ENCODE measurements around the gene STMN1. TPM values are rescaled to one million over a fixed set of nuclear protein-coding genes. Genes with fewer than 3 reads are reported as not detected.

STMN1 gene
- polyA plus RNA-seq, 1 donor (not counting 4 experiments of a cell fraction or from before 2014, with no cell fraction given), result 82.8 TPM

DNA sequence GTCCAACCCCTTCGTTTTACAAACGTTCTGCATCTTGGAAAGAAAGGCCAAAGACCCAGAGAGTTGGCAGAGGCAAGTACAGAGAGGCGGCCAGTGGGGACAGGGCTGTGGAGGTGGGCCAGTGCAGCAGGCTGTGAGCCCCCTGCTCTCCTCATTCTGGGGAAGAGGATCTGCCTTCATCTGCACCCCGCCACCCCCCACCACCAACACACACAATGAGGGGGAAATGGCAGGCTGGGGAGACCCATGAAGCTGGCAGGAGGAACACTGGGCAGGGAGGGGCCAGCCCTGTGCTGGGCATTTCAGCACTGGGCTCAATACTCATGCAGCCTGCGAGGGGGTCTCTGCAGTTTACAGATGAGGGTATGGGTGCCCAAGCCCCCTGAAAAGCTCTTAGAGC, 14.6 kb downstream of the STMN1 start:
- Histone ChIP-seq H3K27ac (ENCODE audit: control insufficient read depth, insufficient read depth, low read length) (peak overlapping the region; percentile 74), H3K4me2 (ENCODE audit: control insufficient read depth, extremely low read depth, insufficient read depth, low read depth, low read length) (peak overlapping the region; percentile 80), H3K27me3 (ENCODE audit: control insufficient read depth, extremely low read depth, insufficient read depth, low read length) (no peaks in the 10 kb centered on the region), H3K4me1 (ENCODE audit: control insufficient read depth, extremely low read depth, insufficient read depth, low read length) (peaks cover 62% of the 10 kb centered on the region), H3K79me2 (ENCODE audit: control insufficient read depth, insufficient read depth, low read length) (no peaks in the 10 kb centered on the region), H3K9ac (ENCODE audit: control insufficient read depth, extremely low read depth, insufficient read depth, low read length) (peak overlapping the region; percentile 37), H4K20me1 (ENCODE audit: control insufficient read depth, extremely low read depth, insufficient read depth, low read length) (no peaks in the 10 kb centered on the region), H3K4me3 (ENCODE audit: control insufficient read depth in 2 of 3, extremely low read depth in 1 of 3, insufficient read depth in 2 of 3, low read depth in 1 of 3, low read length in 3 of 3) (no peak overlapping the region), H3K36me3 (ENCODE audit: control insufficient read depth in 2 of 2, extremely low read depth in 1 of 2, insufficient read depth in 2 of 2, low read length in 2 of 2) (peaks cover 0 to 4% of the 10 kb centered on the region in 2 experiments), H3K9me1 (ENCODE audit: control insufficient read depth, extremely low read depth, insufficient read depth, low read length) (no peaks in the 10 kb centered on the region), H2AFZ (ENCODE audit: control insufficient read depth, low read length) (peak overlapping the region; percentile 12), H3K9me3 (ENCODE audit: control insufficient read depth, low read depth, low read length) (no peaks in the 10 kb centered on the region)
- DNase-seq (ENCODE audit: low read depth, low spot score) (no peak), FAIRE-seq (no peak)
- dilution Hi-C loops (cut with MboI; ENCODE audit: extremely low pct_ligation_motif_present, low sequenced_read_pairs), result loop anchor here (25.0 kb wide), 1 partner anchor 96 kb away; the partner anchor contains the start of gene PAFAH2
- TF ChIP-seq EZH2 (IDR thresholded peaks at IDR 0.05; ENCODE audit: low read length), result no peak
- TF ChIP-seq, protein P1, sequence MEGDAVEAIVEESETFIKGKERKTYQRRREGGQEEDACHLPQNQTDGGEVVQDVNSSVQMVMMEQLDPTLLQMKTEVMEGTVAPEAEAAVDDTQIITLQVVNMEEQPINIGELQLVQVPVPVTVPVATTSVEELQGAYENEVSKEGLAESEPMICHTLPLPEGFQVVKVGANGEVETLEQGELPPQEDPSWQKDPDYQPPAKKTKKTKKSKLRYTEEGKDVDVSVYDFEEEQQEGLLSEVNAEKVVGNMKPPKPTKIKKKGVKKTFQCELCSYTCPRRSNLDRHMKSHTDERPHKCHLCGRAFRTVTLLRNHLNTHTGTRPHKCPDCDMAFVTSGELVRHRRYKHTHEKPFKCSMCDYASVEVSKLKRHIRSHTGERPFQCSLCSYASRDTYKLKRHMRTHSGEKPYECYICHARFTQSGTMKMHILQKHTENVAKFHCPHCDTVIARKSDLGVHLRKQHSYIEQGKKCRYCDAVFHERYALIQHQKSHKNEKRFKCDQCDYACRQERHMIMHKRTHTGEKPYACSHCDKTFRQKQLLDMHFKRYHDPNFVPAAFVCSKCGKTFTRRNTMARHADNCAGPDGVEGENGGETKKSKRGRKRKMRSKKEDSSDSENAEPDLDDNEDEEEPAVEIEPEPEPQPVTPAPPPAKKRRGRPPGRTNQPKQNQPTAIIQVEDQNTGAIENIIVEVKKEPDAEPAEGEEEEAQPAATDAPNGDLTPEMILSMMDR (optimal IDR thresholded peaks at IDR 0.05 in 1 of 3, IDR thresholded peaks at IDR 0.05 in 1 of 3, conservative IDR thresholded peaks at IDR 0.05 in 1 of 3; ENCODE audit: extremely low read depth in 1 of 3, insufficient read depth in 2 of 3, low read length in 3 of 3), result no peak

DNA sequence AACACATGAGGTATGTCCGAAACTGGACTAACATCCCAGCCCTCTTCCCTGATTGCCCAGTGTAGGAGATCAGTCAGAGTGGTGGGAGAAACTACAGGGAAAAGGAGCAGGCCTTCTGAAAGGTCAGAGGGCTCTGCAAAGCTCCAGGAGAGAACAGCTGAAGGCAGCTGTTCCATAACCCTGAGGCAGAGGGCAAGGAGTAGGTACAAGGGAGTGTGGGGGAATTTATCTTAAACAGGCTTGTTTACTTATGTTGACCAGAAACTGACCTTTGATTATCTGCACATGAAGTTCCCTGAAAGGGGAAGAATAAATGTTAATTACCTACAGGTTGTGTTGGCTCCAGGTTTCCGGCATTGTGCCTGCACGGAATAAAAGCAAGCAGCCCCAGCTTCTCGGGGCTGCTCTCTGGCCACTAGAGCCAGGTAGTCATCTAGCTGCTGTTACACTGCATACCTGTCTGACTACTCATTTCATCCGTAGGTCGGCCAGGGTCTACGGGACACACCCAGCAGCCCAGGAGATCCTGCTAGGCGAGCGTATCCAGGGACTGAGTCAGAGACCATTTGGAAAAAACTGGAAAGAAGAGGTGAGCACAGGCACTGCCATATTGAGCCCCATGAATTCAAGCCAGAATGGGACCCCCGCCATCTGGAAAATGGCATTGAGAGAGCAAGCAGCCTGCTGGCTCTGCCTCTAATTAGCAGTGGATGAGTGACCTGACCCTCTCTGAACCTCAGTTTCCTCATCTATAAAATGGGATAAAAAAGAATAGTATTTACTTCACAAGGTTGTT, 15.8 kb downstream of the STMN1 start:
- peak overlapping the region; percentile 69 for H3K4me2 ChIP-seq (ENCODE audit: control insufficient read depth, extremely low read depth, insufficient read depth, low read depth, low read length)
- peak overlapping the region; percentile 35 for H3K9ac ChIP-seq (ENCODE audit: control insufficient read depth, extremely low read depth, insufficient read depth, low read length)
- dilution Hi-C loops (cut with MboI; ENCODE audit: extremely low pct_ligation_motif_present, low sequenced_read_pairs), result loop anchor here (25.0 kb wide), 1 partner anchor 97 kb away; the partner anchor contains the start of gene PAFAH2
- FAIRE-seq (peak; percentile 98), DNase-seq (ENCODE audit: low read depth, low spot score) (no peak)
- no peaks in the 10 kb centered on the region for H3K79me2 ChIP-seq (ENCODE audit: control insufficient read depth, insufficient read depth, low read length)
- H4K20me1 ChIP-seq (ENCODE audit: control insufficient read depth, extremely low read depth, insufficient read depth, low read length), result no peaks in the 10 kb centered on the region
- H3K4me1 ChIP-seq (ENCODE audit: control insufficient read depth, extremely low read depth, insufficient read depth, low read length), result peaks cover 51% of the 10 kb centered on the region
- H2AFZ ChIP-seq (ENCODE audit: control insufficient read depth, low read length), result no peak overlapping the region
- H3K27ac ChIP-seq (ENCODE audit: control insufficient read depth, insufficient read depth, low read length), result peak overlapping the region; percentile 74
- no peaks in the 10 kb centered on the region for H3K27me3 ChIP-seq (ENCODE audit: control insufficient read depth, extremely low read depth, insufficient read depth, low read length)
- TF ChIP-seq, protein P1 (optimal IDR thresholded peaks at IDR 0.05 in 1 of 3, IDR thresholded peaks at IDR 0.05 in 1 of 3, conservative IDR thresholded peaks at IDR 0.05 in 1 of 3; ENCODE audit: extremely low read depth in 1 of 3, insufficient read depth in 2 of 3, low read length in 3 of 3), result no peak
- TF ChIP-seq EZH2 (IDR thresholded peaks at IDR 0.05; ENCODE audit: low read length), result no peak
- H3K9me3 ChIP-seq (ENCODE audit: control insufficient read depth, low read depth, low read length), result no peaks in the 10 kb centered on the region
- H3K9me1 ChIP-seq (ENCODE audit: control insufficient read depth, extremely low read depth, insufficient read depth, low read length), result no peaks in the 10 kb centered on the region
- peak overlapping the region in 1 of 3 experiments; percentile 16 for H3K4me3 ChIP-seq (ENCODE audit: control insufficient read depth in 2 of 3, extremely low read depth in 1 of 3, insufficient read depth in 2 of 3, low read depth in 1 of 3, low read length in 3 of 3)
- no peaks in the 10 kb centered on the region for H3K36me3 ChIP-seq (ENCODE audit: control insufficient read depth in 2 of 2, extremely low read depth in 1 of 2, insufficient read depth in 2 of 2, low read length in 2 of 2)
